ENCODE results near the gene SMAD6. TPM values are rescaled to one million over a fixed set of nuclear protein-coding genes. Genes with fewer than 3 reads are reported as not detected.

The SMAD6 gene
- total and polyA plus RNA-seq, 2 experiments from 2014 or later, result 26.6 to 35.4 TPM

GRCh38 chr15:66659384-66659783 lies 42.7 kb upstream of the SMAD6 start:
- H3K4me1 ChIP-seq (ENCODE audit: insufficient read depth), result peaks cover 24% of the 10 kb centered on the region
- WGBS (ENCODE audit: low lambda C conversion rate, missing lambda C conversion rate), result 98% methylated on average over 3 of the region's 3 CpGs
- no peak for DNase-seq (ENCODE audit: low spot score)
- H2AFZ ChIP-seq, result no peak overlapping the region
- TF ChIP-seq EZH2 (IDR thresholded peaks at IDR 0.05; ENCODE audit: borderline replicate concordance) (no peak), CTCF (IDR thresholded peaks at IDR 0.05; ENCODE audit: poor library complexity) (no peak), EZH2phosphoT487 (IDR thresholded peaks at IDR 0.05; ENCODE audit: low read depth, severe bottlenecking, unreplicated experiment) (no peak)
- no peaks in the 10 kb centered on the region for H3K79me2 ChIP-seq
- no peak overlapping the region for H3K4me3 ChIP-seq
- no peaks in the 10 kb centered on the region for H3K27me3 ChIP-seq
- no peaks in the 10 kb centered on the region for H3K36me3 ChIP-seq (replicated peaks; ENCODE audit: insufficient read depth, low read depth)
- H4K20me1 ChIP-seq (ENCODE audit: insufficient read depth, poor library complexity, severe bottlenecking), result no peaks in the 10 kb centered on the region
- no peak overlapping the region for H3K4me2 ChIP-seq
- H3K9me2 ChIP-seq (replicated peaks; ENCODE audit: insufficient read depth), result no peaks in the 10 kb centered on the region
- H3K9me3 ChIP-seq (ENCODE audit: low read depth), result no peaks in the 10 kb centered on the region
- H3K27ac ChIP-seq, result no peak overlapping the region

- TF ChIP-seq EZH2phosphoT487 (IDR thresholded peaks at IDR 0.05; ENCODE audit: low read depth, severe bottlenecking, unreplicated experiment), result no peak
- no peak for TF ChIP-seq EZH2 (IDR thresholded peaks at IDR 0.05; ENCODE audit: borderline replicate concordance)
- no peak for TF ChIP-seq CTCF (IDR thresholded peaks at IDR 0.05; ENCODE audit: poor library complexity)
- H4K20me1 ChIP-seq (ENCODE audit: insufficient read depth, poor library complexity, severe bottlenecking), result no peaks in the 10 kb centered on the region
- no peak overlapping the region for H2AFZ ChIP-seq
- H3K4me2 ChIP-seq, result no peak overlapping the region
- H3K27ac ChIP-seq, result no peak overlapping the region
- no peaks in the 10 kb centered on the region for H3K9me2 ChIP-seq (replicated peaks; ENCODE audit: insufficient read depth)
- WGBS (ENCODE audit: low lambda C conversion rate, missing lambda C conversion rate), result 88% methylated on average over 22 of the region's 23 CpGs
- no peaks in the 10 kb centered on the region for H3K79me2 ChIP-seq
- H3K4me1 ChIP-seq (ENCODE audit: insufficient read depth), result peaks cover 9% of the 10 kb centered on the region
- DNase-seq (ENCODE audit: low spot score), result no peak
- H3K9me3 ChIP-seq (ENCODE audit: low read depth), result no peaks in the 10 kb centered on the region
- H3K27me3 ChIP-seq, result no peaks in the 10 kb centered on the region
- H3K4me3 ChIP-seq, result no peak overlapping the region
- H3K36me3 ChIP-seq (replicated peaks; ENCODE audit: insufficient read depth, low read depth), result no peaks in the 10 kb centered on the region
Measured at GRCh38 chr15:66661432-66662096, 40.5 kb upstream of the SMAD6 start.

- Histone ChIP-seq H3K79me2 (no peaks in the 10 kb centered on the region), H3K9me2 (replicated peaks; ENCODE audit: insufficient read depth) (no peaks in the 10 kb centered on the region), H3K27ac (no peak overlapping the region), H4K20me1 (ENCODE audit: insufficient read depth, poor library complexity, severe bottlenecking) (no peaks in the 10 kb centered on the region), H2AFZ (peak overlapping the region; percentile 15), H3K4me3 (no peak overlapping the region), H3K4me2 (no peak overlapping the region), H3K4me1 (ENCODE audit: insufficient read depth) (peaks cover 7% of the 10 kb centered on the region), H3K9me3 (ENCODE audit: low read depth) (no peaks in the 10 kb centered on the region), H3K27me3 (no peaks in the 10 kb centered on the region), H3K36me3 (replicated peaks; ENCODE audit: insufficient read depth, low read depth) (no peaks in the 10 kb centered on the region)
- TF ChIP-seq EZH2phosphoT487 (IDR thresholded peaks at IDR 0.05; ENCODE audit: low read depth, severe bottlenecking, unreplicated experiment), result no peak
- no peak for TF ChIP-seq CTCF (IDR thresholded peaks at IDR 0.05; ENCODE audit: poor library complexity)
- TF ChIP-seq EZH2 (IDR thresholded peaks at IDR 0.05; ENCODE audit: borderline replicate concordance), result no peak
- DNase-seq (ENCODE audit: low spot score), result no peak
- WGBS (ENCODE audit: low lambda C conversion rate, missing lambda C conversion rate), result 73% methylated on average over 4 of the region's 4 CpGs
Measured at GRCh38 chr15:66662522-66662921, 39.5 kb upstream of the SMAD6 start.

Data from hepatocyte (in vitro differentiated cells).